Fibroblast of lung (primary cell): ENCODE measurements around the gene ALDH3A2. TPM values are rescaled to one million over a fixed set of nuclear protein-coding genes. Genes with fewer than 3 reads are reported as not detected.

Experiments
- DNase-seq, 2 donors: peaks; one replicate each; pipeline versions ENCODE4 v3.0.0 to v3.0.0-alpha.2; 2010; ENCODE audit warnings: low read depth in 2 of 2
- H2AFZ ChIP-seq: 2 replicates; pipeline ENCODE4 v1.5.1; 2012; ENCODE audit warnings: low read length, control low read depth, inconsistent platforms
- H3K27ac ChIP-seq: 2 replicates; pipeline ENCODE4 v1.5.1; 2011; ENCODE audit warnings: low read length, control low read depth; ENCODE audit not compliant: insufficient read depth
- H3K27me3 ChIP-seq: 2 replicates; pipeline ENCODE4 v1.5.1; 2011; ENCODE audit warnings: mild to moderate bottlenecking, low read length; ENCODE audit not compliant: control insufficient read depth, insufficient read depth
- H3K36me3 ChIP-seq: 2 replicates; pipeline ENCODE4 v1.5.1; 2011; ENCODE audit warnings: low read length; ENCODE audit not compliant: control insufficient read depth, insufficient read depth
- H3K4me1 ChIP-seq: 2 replicates; pipeline ENCODE4 v1.5.1; 2011; ENCODE audit warnings: low read length; ENCODE audit not compliant: control insufficient read depth, insufficient read depth; ENCODE audit errors: extremely low read depth
- H3K4me2 ChIP-seq: 2 replicates; pipeline ENCODE4 v1.5.1; 2011; ENCODE audit warnings: low read length, control low read depth; ENCODE audit not compliant: insufficient read depth; ENCODE audit errors: extremely low read depth
- H3K4me3 ChIP-seq, 4 experiments: fragments of 200-600 bp in 1 of 4; sonication (generic) in 1 of 4; replicated peaks in 1 of 4; 2 replicates each; pipeline ENCODE4 v1.5.1; 2011 to 2016; ENCODE audit warnings: low read length in 4 of 4, low read depth in 3 of 4, mild to moderate bottlenecking in 3 of 4, control low read depth in 2 of 4, inconsistent platforms in 1 of 4, mixed read lengths in 1 of 4; ENCODE audit not compliant: insufficient read depth in 1 of 4; ENCODE audit errors: control extremely low read depth in 1 of 4
- H3K79me2 ChIP-seq: 2 replicates; pipeline ENCODE4 v1.5.1; 2012; ENCODE audit warnings: mild to moderate bottlenecking, low read length, inconsistent platforms; ENCODE audit not compliant: control insufficient read depth, insufficient read depth
- H3K9ac ChIP-seq: 2 replicates; pipeline ENCODE4 v1.5.1; 2011; ENCODE audit warnings: mild to moderate bottlenecking, low read length, control low read depth; ENCODE audit not compliant: insufficient read depth
- H3K9me3 ChIP-seq: 2 replicates; pipeline ENCODE4 v1.5.1; 2012; ENCODE audit warnings: low read depth, low read length; ENCODE audit not compliant: control insufficient read depth, insufficient read depth
- H4K20me1 ChIP-seq: 2 replicates; pipeline ENCODE4 v1.5.1; 2011; ENCODE audit warnings: low read length; ENCODE audit not compliant: control insufficient read depth, insufficient read depth; ENCODE audit errors: extremely low read depth
- EZH2 ChIP-seq: IDR thresholded peaks from 2 replicates; pipeline ENCODE4 v1.5.1; 2012; ENCODE audit warnings: low read length, control low read depth, mild to moderate bottlenecking; ENCODE audit errors: missing control alignments
- polyA plus RNA-seq, 2 donors: library from polyadenylated mRNA; depleted of rRNA in 1 of 2; stranded (reverse) in 1 of 2; unstranded in 1 of 2; fragments of >200 nt; gene quantifications; 2 replicates each; pipeline ENCODE4 v1.2.1, GENCODE V29; 2011 to 2012; ENCODE audit warnings: missing spikeins in 1 of 2
- total RNA-seq: library from RNA; depleted of rRNA; stranded (reverse); fragments of >200 nt; gene quantifications from 2 replicates; pipeline ENCODE4 v1.2.1, GENCODE V29; 2014
- TF ChIP-seq, protein P1 (sequence below), 2 donors: IDR thresholded peaks in 1 of 2; conservative IDR thresholded peaks in 1 of 2; 1 replicate in 1 of 2; 2 replicates in 1 of 2; pipeline ENCODE4 v1.5.1; 2011 to 2012; ENCODE audit warnings: low read length in 2 of 2, control low read depth in 1 of 2, inconsistent platforms in 1 of 2, low read depth in 1 of 2, mild to moderate bottlenecking in 1 of 2

ALDH3A2 gene
- total and polyA plus RNA-seq, 2 donors (not counting 1 experiment from before 2014, with no cell fraction given) = 14.6 to 30.2 TPM

DNA sequence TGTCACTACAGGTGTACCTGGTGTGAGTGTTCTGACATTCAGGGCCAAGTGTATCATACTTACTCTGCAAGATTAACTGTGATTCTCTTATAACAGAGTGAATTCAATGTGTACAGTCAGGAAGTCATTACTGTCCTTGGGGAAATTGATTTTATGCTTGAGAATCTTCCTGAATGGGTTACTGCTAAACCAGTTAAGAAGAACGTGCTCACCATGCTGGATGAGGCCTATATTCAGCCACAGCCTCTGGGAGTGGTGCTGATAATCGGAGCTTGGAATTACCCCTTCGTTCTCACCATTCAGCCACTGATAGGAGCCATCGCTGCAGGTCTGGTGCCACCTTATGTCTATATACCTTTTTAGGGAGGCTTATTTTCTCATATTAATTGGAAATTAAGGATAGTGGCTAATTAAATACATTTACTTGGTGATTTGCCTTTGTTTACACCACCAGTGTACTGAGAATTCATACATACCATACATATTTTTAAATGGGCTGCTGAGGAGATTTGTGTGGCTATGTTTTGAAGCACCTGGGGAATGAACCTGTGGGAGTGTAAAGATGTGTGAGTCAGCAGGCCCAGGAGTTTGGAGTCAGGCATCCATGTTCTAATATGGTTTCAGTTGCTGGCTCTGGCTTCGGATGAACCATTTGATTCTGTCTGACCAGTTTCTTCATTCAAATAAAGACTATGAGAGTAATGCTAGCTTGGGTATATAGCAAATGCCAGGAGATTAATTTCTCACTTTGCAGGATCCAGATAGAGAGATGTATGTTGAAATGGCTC lies 3.1 kb downstream of the ALDH3A2 start:
- H3K36me3 ChIP-seq = no peaks in the 10 kb centered on the region
- H3K4me1 ChIP-seq = peaks cover 12% of the 10 kb centered on the region
- H3K79me2 ChIP-seq = no peaks in the 10 kb centered on the region
- no peak overlapping the region for H3K9ac ChIP-seq
- no peaks in the 10 kb centered on the region for H3K9me3 ChIP-seq
- DNase-seq = no peak
- H3K4me3 ChIP-seq = no peak overlapping the region
- no peak overlapping the region for H3K4me2 ChIP-seq
- H3K27me3 ChIP-seq = no peaks in the 10 kb centered on the region
- H4K20me1 ChIP-seq = no peaks in the 10 kb centered on the region
- no peak for TF ChIP-seq EZH2
- TF ChIP-seq, protein P1, sequence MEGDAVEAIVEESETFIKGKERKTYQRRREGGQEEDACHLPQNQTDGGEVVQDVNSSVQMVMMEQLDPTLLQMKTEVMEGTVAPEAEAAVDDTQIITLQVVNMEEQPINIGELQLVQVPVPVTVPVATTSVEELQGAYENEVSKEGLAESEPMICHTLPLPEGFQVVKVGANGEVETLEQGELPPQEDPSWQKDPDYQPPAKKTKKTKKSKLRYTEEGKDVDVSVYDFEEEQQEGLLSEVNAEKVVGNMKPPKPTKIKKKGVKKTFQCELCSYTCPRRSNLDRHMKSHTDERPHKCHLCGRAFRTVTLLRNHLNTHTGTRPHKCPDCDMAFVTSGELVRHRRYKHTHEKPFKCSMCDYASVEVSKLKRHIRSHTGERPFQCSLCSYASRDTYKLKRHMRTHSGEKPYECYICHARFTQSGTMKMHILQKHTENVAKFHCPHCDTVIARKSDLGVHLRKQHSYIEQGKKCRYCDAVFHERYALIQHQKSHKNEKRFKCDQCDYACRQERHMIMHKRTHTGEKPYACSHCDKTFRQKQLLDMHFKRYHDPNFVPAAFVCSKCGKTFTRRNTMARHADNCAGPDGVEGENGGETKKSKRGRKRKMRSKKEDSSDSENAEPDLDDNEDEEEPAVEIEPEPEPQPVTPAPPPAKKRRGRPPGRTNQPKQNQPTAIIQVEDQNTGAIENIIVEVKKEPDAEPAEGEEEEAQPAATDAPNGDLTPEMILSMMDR (conservative IDR thresholded peaks at IDR 0.05 in 1 of 2, IDR thresholded peaks at IDR 0.05 in 1 of 2; ENCODE audit: low read depth in 1 of 2, low read length in 2 of 2) = no peak
- H2AFZ ChIP-seq = no peak overlapping the region
- no peak overlapping the region for H3K27ac ChIP-seq

DNA sequence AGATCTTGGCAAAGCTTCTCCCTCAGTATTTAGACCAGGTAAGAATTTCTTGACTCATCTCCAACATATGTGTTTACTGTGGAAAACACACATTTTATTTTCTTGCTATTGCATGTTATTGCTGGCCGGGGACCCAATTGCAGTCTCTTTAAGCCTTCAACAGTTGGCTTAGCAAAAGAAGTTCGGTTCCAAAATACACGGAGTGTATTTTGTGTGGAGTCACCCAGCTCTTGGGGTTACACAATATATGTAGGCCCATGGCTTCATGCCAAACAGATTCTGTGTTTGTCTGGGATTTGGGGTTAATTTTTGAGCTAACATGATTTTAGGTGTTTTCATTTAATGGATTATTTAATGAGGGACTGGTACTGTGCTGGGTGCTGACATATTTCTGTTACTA lies 4.0 kb downstream of the ALDH3A2 start:
- DNase-seq = no peak
- Histone ChIP-seq H3K27me3 (no peaks in the 10 kb centered on the region), H3K36me3 (no peaks in the 10 kb centered on the region), H4K20me1 (no peaks in the 10 kb centered on the region), H3K4me1 (peaks cover 7% of the 10 kb centered on the region), H3K9ac (no peak overlapping the region), H3K4me3 (no peak overlapping the region), H3K9me3 (no peaks in the 10 kb centered on the region), H3K79me2 (no peaks in the 10 kb centered on the region), H3K4me2 (no peak overlapping the region), H3K27ac (no peak overlapping the region), H2AFZ (no peak overlapping the region)
- no peak for TF ChIP-seq EZH2
- TF ChIP-seq, protein P1 (conservative IDR thresholded peaks at IDR 0.05 in 1 of 2, IDR thresholded peaks at IDR 0.05 in 1 of 2; ENCODE audit: low read depth in 1 of 2, low read length in 2 of 2) = no peak

DNA sequence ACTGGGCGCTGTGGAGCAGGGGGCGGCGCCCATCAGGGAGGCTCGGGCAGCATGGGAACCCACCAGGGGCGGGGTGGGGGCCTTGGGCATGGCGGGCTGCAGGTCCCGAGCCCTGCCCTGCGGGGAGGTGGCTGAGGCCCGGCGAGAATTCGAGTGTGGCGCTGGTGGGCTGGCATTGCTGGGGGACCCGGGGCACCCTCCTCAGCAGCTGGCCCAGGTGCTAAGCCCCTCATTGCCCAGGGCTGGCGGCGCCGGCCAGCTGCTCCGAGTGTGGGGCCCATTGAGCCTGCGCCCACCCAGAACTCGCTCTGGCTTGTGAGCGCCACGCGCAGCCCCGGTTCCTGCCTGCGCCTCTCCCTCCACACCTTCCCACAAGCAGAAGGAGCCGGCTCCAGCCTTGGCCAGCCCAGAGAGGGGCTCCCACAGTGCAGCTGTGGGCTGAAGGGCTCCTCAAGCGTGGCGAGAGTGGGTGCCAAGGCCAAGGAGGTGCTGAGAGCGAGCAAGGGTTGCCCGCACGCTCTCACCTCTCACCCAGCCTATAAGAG lies 5.9 kb downstream of the ALDH3A2 start:
- H3K27me3 ChIP-seq = no peaks in the 10 kb centered on the region
- no peaks in the 10 kb centered on the region for H3K79me2 ChIP-seq
- no peaks in the 10 kb centered on the region for H4K20me1 ChIP-seq

More for the DNA sequence above, 5.9 kb downstream of the ALDH3A2 start:
- no peaks in the 10 kb centered on the region for H3K9me3 ChIP-seq
- no peak overlapping the region for H2AFZ ChIP-seq
- TF ChIP-seq EZH2 = no peak
- TF ChIP-seq, protein P1 (conservative IDR thresholded peaks at IDR 0.05 in 1 of 2, IDR thresholded peaks at IDR 0.05 in 1 of 2; ENCODE audit: low read depth in 1 of 2, low read length in 2 of 2) = no peak
- no peak overlapping the region for H3K9ac ChIP-seq
- no peaks in the 10 kb centered on the region for H3K36me3 ChIP-seq
- no peak overlapping the region for H3K4me2 ChIP-seq
- no peak overlapping the region for H3K4me3 ChIP-seq
- no peaks in the 10 kb centered on the region for H3K4me1 ChIP-seq
- no peak for DNase-seq
- no peak overlapping the region for H3K27ac ChIP-seq
